Measurements from ENCODE around the gene XRCC1. TPM values are rescaled to one million over a fixed set of nuclear protein-coding genes. Genes with fewer than 3 reads are reported as not detected.
"Not testable (repeated sequence)": the region's sequence is repeated elsewhere in the genome, so short reads cannot be mapped to it uniquely, and the experiment has no call there.

The XRCC1 gene
- total RNA-seq, 1 experiment from 2014 or later, result 56.8 TPM

DNA sequence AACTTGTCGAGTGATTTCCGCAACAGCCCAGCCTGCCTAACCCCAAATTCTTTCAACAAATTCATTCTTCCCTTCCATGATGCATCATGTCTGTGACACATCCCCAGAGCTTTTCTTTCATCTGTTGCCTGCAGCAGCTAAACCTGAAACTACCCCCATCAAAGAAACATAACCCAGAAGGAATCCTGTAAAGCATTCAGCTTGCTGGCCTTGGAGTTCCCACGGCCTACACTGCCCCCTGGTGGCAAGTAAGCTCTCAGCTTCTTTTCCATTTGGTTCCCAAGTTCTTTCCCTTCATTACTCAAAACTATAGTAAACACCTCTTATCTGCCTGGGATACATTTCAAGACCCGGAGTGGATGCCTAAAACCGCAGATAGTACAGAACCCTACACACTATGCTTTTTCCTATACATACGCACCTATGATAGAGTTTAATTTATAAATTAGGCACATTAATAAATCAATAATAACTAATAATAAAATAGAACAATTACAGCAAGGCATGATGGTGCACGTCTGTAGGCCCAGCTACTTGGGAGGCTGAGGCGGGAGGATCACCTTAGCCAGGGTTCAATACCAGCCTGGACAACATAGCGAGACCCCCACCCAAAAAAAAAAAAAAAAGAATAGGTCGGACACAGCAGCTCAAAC lies 55.8 kb downstream of the XRCC1 start:
- CTCF ChIA-PET, result interaction anchor here (0.6 to 2.3 kb wide), 17 partner anchors 13 to 513 kb away, joined by 3 to 113 read pairs (median 5); partner anchors contain the start of genes IRGQ, PHLDB3, ZNF575 and ZNF576
- Mint-ChIP-seq H3K27me3 (ENCODE audit: unreplicated experiment) (no peaks in the 10 kb centered on the region), H3K9me3 (ENCODE audit: low read depth, unreplicated experiment) (no peaks in the 10 kb centered on the region), H3K36me3 (ENCODE audit: insufficient read depth, unreplicated experiment) (peaks cover 14% of the 10 kb centered on the region), H3K27ac (ENCODE audit: unreplicated experiment) (no peak overlapping the region), H3K4me3 (ENCODE audit: low read depth, unreplicated experiment) (no peak overlapping the region), H3K4me1 (ENCODE audit: low read depth, unreplicated experiment) (peaks cover 17% of the 10 kb centered on the region)
- intact Hi-C loops (cut with micrococcal nuclease; ENCODE audit: unreplicated experiment), result loop anchor here (1.0 kb wide), 2 partner anchors 72 to 86 kb away; no protein-coding TSS in a partner anchor
- TF ChIP-seq, protein P1, sequence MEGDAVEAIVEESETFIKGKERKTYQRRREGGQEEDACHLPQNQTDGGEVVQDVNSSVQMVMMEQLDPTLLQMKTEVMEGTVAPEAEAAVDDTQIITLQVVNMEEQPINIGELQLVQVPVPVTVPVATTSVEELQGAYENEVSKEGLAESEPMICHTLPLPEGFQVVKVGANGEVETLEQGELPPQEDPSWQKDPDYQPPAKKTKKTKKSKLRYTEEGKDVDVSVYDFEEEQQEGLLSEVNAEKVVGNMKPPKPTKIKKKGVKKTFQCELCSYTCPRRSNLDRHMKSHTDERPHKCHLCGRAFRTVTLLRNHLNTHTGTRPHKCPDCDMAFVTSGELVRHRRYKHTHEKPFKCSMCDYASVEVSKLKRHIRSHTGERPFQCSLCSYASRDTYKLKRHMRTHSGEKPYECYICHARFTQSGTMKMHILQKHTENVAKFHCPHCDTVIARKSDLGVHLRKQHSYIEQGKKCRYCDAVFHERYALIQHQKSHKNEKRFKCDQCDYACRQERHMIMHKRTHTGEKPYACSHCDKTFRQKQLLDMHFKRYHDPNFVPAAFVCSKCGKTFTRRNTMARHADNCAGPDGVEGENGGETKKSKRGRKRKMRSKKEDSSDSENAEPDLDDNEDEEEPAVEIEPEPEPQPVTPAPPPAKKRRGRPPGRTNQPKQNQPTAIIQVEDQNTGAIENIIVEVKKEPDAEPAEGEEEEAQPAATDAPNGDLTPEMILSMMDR (IDR thresholded peaks at IDR 0.05; ENCODE audit: unreplicated experiment), result peak; percentile 92
- peak; percentile 92 for DNase-seq
- BruUV-seq (replicated peaks), result no TSS peak

DNA sequence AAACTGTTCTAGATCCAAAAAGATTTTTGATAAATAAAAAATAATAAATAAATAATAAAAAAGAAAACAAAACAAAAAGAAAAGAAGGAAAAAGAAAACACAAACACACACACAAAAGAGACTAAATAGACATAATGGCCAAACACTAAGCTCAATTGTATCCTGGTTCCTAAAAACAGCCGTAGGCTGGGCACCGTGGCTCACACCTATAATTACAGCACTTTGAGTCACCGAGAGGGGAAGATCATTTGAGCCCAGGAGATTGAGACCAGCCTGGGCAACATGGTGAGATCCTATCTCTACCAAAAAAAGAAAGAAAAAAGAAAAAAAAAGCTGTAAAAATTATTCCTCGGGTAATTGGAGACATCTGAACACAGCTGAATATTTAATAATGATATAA lies 57.3 kb downstream of the XRCC1 start:
- Mint-ChIP-seq H3K9me3 (ENCODE audit: low read depth, unreplicated experiment) (no peaks in the 10 kb centered on the region), H3K4me3 (ENCODE audit: low read depth, unreplicated experiment) (no peak overlapping the region), H3K4me1 (ENCODE audit: low read depth, unreplicated experiment) (peaks cover 13% of the 10 kb centered on the region), H3K27me3 (ENCODE audit: unreplicated experiment) (no peaks in the 10 kb centered on the region), H3K36me3 (ENCODE audit: insufficient read depth, unreplicated experiment) (peaks cover 11% of the 10 kb centered on the region), H3K27ac (ENCODE audit: unreplicated experiment) (no peak overlapping the region)
- no TSS peak for BruUV-seq (replicated peaks)
- TF ChIP-seq, protein P1 (IDR thresholded peaks at IDR 0.05; ENCODE audit: unreplicated experiment), result no peak
- DNase-seq, result no peak
- CTCF ChIA-PET, result interaction anchor here (0.7 to 1.6 kb wide), 2 partner anchors 14 to 71 kb away, joined by 3 to 8 read pairs; partner anchors contain the start of gene PHLDB3
- intact Hi-C loops (cut with micrococcal nuclease; ENCODE audit: unreplicated experiment), result no loop called here

DNA sequence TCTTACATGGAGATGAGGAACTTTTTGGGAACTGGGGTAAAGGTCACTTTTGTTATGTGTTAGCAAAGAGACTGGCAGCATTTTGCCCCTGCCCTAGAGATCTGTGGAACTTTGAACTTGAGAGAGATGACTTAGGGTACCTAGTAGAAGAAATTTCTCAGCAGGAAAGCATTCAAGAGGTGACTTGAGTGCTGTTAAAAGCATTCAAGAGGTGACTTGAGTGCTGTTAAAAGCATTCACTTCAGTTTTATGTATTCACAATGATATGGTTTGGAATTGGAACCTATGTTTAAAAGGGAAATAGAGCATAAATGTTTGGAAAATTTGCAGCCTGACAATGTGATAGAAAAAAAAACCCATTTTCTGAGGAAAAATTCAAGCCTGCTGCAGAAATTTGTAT lies 62.9 kb downstream of the XRCC1 start:
- H3K9me3 Mint-ChIP-seq (ENCODE audit: low read depth, unreplicated experiment); BruUV-seq (replicated peaks): not testable (repeated sequence)

DNA sequence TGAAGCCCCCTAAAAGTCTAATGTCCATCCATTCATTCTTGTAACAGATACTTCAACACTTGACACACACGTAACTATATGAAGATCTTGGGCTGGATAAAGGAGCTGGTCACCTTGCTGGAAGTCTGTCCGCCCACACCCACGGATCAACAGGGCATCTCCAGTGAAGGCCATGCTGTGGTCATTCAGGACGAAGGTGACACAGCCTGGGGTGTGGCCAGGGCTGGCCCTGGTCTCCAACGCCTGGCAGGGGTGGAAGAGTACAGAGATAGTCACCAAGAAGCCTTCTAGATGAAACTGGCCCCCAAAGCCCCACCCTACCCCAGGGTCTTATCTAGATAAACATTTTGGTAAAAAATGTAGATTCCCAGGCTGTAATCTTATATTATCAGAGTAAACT lies 64.0 kb downstream of the XRCC1 start:
- CTCF ChIA-PET, result no interaction called here
- intact Hi-C loops (cut with micrococcal nuclease; ENCODE audit: unreplicated experiment), result no loop called here

More for the DNA sequence above, 62.9 kb downstream of the XRCC1 start:
- H3K27me3 Mint-ChIP-seq (ENCODE audit: unreplicated experiment); H3K4me1 Mint-ChIP-seq (ENCODE audit: low read depth, unreplicated experiment); DNase-seq; H3K4me3 Mint-ChIP-seq (ENCODE audit: low read depth, unreplicated experiment); intact Hi-C loops (cut with micrococcal nuclease; ENCODE audit: unreplicated experiment); CTCF ChIA-PET; H3K27ac Mint-ChIP-seq (ENCODE audit: unreplicated experiment): not testable (repeated sequence)
- peaks cover 17% of the 10 kb centered on the region for H3K36me3 Mint-ChIP-seq (ENCODE audit: insufficient read depth, unreplicated experiment)

More for the DNA sequence above, 64.0 kb downstream of the XRCC1 start:
- Mint-ChIP-seq H3K27me3 (ENCODE audit: unreplicated experiment) (no peaks in the 10 kb centered on the region), H3K36me3 (ENCODE audit: insufficient read depth, unreplicated experiment) (peaks cover 11% of the 10 kb centered on the region), H3K4me3 (ENCODE audit: low read depth, unreplicated experiment) (no peak overlapping the region), H3K4me1 (ENCODE audit: low read depth, unreplicated experiment) (no peaks in the 10 kb centered on the region), H3K9me3 (ENCODE audit: low read depth, unreplicated experiment) (peaks cover 2% of the 10 kb centered on the region), H3K27ac (ENCODE audit: unreplicated experiment) (no peak overlapping the region)
- no peak for DNase-seq
- TF ChIP-seq, protein P1 (IDR thresholded peaks at IDR 0.05; ENCODE audit: unreplicated experiment), result no peak
- BruUV-seq (replicated peaks), result no TSS peak
